GM18507 (cell line): Measurements from ENCODE around the gene PARP15.
"Not testable (repeated sequence)": the region's sequence is repeated elsewhere in the genome, so short reads cannot be mapped to it uniquely, and the experiment has no call there.

Experiments
- DNase-seq: peaks from one replicate; pipeline ENCODE4 v3.0.0; 2011; ENCODE audit warnings: low read depth; ENCODE audit not compliant: insufficient read length; ENCODE audit errors: extremely low spot score
- FAIRE-seq: peaks from 2 replicates; lab custom pipeline; 2011; peaks lifted over from hg19 to GRCh38; lab: Jason Lieb, UNC

The PARP15 gene

GRCh38 chr3:122568131-122568530, 9.3 kb upstream of the PARP15 start:
- not testable (repeated sequence) for FAIRE-seq, DNase-seq

DNA sequence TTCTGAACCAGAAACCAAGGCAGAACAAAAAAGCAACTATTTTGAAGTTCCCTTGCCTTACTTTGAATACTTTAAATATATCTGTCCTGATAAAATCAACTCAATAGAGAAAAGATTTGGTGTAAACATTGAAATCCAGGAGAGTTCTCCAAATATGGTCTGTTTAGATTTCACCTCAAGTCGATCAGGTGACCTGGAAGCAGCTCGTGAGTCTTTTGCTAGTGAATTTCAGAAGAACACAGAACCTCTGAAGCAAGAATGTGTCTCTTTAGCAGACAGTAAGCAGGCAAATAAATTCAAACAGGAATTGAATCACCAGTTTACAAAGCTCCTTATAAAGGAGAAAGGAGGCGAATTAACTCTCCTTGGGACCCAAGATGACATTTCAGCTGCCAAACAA, 8.7 kb upstream of the PARP15 start:
- DNase-seq, result no peak
- no peak for FAIRE-seq

- peak; percentile 96 for FAIRE-seq
- DNase-seq, result no peak
These were observed 4.5 kb upstream of the PARP15 start for GRCh38 chr3:122572940-122573412.

DNA sequence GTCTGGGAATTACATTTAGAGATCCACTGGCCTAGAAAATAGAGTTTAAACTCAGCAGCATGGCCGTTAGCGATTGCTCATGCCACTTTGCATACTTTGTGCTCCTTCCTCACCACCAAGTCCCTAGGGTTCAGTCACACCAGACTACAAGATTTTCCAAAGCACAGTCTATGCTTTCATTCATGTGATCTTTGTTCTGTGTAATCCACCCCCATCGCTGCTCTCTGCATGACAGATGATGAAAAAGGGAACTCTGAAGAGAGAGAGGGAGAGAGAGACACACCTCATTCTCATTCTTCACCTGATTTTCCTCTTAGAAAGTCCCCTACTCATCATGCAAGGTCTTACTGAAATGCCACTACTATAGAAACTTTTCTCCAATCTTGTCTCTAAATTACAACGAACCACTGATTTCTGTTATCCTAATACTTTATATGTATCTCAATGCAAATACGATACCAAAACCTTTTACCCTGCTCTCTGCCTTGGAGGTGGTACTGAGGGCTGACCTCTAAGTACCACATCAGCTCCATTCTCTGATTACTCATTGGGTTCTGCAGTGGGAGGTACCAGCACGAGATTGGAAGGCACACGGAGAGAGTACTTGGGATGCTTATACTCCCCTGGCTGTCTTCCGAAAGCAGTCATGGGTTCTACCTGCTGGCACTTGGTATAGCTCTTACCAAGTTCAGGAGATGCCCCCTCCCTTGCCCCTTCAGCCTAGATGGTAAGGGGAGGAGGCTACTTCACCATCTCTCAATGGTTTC, 1.1 kb upstream of the PARP15 start:
- DNase-seq, result peak; percentile 58
- FAIRE-seq, result peak; percentile 100

DNA sequence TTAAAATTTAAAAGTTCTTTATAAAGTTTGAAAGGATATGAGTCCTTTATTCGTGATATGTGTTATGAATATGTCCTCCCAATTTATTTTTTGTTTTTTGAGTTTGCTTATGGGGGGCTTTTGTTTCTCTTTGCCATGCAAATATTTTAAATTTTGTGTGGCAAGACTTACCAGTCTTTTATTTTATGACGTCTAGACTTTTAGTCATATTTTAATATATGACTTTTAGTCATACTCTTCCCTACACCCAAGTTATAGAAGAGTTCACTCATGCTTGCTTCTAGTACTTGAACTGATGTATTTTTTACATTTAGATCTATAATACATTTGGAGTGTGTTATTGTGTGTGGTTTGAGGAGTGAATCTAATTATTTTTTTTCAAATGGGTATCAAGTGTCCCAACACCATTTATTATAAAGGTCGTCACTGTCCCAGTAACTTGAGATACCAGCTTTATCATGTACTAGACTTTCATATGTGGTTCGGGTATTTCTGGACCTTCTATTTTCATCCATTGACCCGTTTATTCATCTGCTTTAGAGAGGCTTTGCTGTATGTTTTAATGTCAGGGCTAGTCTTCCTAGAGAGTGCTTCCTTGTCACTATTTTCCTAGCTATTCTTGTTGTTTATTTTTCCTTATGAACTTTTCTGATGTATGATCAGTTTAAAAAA, 755 bp downstream of the PARP15 start:
- DNase-seq (no peak), FAIRE-seq (peak; percentile 77)

DNA sequence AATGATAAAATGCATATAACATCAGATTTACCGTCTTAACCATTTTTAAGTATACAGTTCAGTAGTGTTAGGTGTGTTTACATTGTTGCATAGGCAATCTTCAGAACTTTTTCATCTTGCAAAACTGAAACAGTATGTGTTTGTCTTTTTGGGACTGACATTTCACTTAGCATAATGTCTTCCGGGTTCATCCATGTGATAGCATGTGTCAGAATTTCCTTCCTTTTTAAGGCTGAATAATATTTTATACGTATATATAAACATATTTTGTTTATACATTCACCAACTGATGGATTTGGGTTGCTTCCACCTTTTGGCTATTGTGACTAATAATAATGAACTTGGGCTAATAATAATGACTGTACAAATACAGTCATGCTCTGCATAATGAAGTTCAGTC, 3.0 kb downstream of the PARP15 start:
- no peak for DNase-seq
- FAIRE-seq, result peak; percentile 5

DNA sequence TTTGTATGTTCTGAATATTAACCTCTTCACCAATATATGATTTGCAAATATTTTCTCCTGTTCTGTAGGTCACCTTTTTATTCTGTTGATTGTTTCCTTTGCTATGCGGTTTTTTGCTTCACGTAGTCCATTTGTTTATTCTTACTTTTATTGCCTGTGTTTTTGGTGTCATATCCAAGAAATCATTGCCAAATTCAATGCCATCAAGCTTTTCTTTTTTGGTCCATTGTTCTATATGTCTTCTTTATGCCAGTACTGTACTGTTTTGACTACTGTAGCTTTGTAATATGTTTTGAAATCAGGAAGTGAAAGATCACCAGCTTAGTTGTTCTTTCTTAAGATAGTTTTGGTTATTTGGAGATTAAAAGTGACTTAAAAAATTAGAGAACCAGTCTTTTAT, 4.2 kb downstream of the PARP15 start:
- DNase-seq (no peak), FAIRE-seq (no peak)

DNA sequence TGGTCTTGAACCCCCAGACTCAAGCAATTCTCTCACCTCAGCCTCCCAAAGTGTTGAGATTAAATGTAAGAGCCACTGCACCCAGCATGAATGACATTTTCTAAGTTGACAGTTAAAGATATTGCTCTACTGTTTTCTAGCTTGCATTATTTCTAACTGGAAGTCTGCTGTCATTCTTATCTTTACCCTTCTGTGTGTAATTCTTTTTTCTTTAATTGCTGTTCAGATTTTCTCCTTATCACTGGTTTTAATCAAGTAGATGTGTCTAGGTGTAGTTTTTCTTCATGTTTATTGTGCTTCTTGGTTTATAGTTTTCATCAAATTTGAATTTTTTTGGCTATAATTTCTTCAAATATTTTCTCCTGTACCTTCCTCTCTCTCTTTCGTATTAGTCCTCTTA, 4.9 kb downstream of the PARP15 start:
- DNase-seq (no peak), FAIRE-seq (no peak)

DNA sequence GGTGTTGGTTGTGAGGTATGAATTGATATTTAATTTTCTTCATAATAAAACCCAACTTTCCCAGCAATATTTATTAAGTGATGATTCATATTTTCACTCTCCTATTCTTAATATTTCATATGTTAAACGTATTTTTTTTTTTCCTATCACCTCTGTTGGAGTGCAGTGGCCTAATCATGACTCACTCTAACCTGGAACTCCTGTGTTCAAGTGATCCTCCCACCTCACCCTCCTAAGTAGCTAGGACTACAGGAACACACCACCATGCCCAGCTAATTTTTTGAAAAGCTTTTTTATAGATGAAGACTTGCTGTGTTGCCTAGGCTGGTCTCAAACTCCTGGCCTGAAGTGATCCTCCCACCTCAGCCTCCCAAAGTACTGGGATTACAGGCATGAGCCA, 8.6 kb downstream of the PARP15 start:
- DNase-seq, result no peak
- FAIRE-seq, result peak; percentile 59

DNA sequence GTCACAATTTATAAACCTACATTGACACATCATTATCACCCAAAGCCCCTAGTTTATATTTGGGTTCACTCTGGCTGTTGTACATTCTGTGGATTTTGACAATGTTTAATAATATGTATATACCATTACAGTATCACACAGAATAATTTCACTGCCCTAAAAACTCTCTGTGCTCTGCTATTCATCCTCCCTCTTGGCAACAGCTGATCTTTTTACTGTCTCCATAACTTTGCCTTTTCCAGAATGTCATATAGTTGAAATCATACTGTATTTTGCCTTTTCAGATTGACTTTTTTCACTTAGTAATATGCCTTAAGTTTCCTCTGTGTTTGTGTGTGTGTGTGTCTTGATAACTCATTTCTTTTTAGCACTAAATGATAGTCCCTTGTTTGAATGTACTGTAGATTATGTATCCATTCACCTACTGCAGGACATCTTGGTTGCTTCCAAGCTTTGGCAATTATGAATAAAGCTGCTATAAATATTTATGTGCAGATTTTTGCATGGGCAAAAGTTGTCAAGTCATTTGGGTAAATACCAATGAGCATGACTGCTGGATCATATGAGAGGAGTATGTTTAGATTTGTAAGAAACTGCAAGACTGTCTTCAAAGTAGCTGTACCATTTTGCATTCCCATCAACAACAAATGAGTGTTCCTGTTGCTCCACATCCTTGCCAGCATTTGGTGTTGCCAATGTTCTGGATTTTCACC, 9.5 kb downstream of the PARP15 start:
- DNase-seq, result no peak
- peak; percentile 31 for FAIRE-seq

- DNase-seq (no peak), FAIRE-seq (no peak)
These were observed 10.1 kb downstream of the PARP15 start for GRCh38 chr3:122587572-122587971.

DNA sequence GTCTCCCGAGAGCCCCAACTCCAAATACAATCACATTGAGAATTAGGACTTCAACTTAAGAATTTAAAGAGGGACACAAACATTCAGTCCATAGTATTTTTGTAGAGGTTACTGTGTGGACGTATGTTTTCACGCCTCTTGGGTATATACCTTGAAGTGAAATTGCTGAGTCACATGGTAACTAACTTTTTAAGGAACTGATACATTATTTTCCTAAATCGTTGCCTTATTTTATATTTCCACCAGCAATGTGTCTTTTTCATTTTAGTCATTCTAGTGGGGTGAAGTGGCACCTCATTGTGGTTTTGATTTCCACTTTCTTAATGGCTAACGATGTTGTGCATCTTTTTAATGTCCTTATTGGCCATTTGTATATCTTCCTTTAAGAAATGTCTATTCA, 11.8 kb downstream of the PARP15 start:
- no peak for DNase-seq
- peak; percentile 86 for FAIRE-seq

GRCh38 chr3:122590610-122591009, 13.2 kb downstream of the PARP15 start:
- DNase-seq, result no peak
- no peak for FAIRE-seq

DNA sequence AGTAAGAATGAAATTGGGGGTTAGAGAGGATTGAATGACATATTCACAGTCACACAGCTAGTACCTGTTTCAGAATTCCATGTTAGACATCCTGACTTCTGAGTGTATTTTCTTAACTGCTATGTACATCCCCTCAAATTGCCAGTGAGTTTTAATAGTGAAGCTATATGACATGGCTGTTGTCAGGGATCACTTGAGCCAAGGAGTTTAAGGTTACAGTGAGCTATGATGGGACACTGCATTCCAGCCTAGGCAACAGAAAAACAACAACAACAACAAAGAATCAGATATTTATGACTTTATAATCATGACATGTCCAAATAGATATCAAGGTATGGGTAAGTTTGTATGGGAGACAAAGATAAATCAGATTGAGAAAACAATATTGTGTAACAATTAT, 16.6 kb downstream of the PARP15 start:
- no peak for DNase-seq
- no peak for FAIRE-seq

GRCh38 chr3:122598151-122598550, 20.7 kb downstream of the PARP15 start:
- FAIRE-seq, result no peak
- no peak for DNase-seq

DNA sequence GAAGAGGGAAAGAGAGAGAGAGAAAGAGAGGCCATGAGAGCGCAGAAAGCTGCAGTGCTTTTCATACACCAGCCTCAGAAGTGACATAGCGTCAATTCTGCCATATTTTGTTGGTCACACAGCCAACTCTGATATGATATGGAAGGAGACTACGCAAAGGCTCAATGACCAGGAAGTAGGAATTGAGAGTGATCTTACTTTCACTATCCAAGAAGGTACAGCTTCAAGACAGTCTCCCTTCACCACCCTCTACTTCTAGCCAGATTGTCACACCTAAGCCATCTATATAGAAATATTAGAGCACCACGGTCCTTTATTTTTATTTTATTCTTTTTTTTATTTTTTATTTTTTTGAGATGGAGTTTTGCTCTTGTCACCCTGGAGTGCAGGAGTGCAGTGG, 21.1 kb downstream of the PARP15 start:
- FAIRE-seq (peak; percentile 55), DNase-seq (no peak)

- FAIRE-seq (no peak), DNase-seq (no peak)
These were observed 24.7 kb downstream of the PARP15 start for GRCh38 chr3:122602011-122602710.

- DNase-seq, result no peak
- no peak for FAIRE-seq
These were observed 25.6 kb downstream of the PARP15 start for GRCh38 chr3:122603056-122603455.

- FAIRE-seq, result no peak
These were observed 28.9 kb downstream of the PARP15 start for GRCh38 chr3:122606330-122606729.

DNA sequence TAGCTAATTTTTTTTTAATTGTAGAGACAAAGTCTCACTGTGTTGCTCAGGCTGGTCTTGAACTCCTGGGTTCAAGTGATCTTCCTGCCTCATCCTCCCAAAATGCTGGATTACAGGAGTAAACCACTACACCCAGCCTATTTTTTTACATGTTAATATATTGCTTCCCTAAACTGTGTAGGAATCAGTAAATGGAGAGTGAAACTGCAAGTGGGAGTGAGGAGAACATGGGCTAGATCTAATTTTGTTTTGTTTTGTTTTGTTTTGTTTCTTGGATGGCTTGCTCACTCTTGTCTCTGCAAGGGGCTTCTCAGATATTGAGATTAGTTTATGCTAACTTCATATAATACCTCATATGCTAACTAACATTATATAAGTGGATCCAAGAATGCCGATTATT, 31.5 kb downstream of the PARP15 start:
- peak; percentile 18 for FAIRE-seq
- DNase-seq, result no peak

More at GRCh38 chr3:122606330-122606729, 28.9 kb downstream of the PARP15 start:
- no peak for DNase-seq
